ENCODE data around the gene SCD5. TPM values are rescaled to one million over a fixed set of nuclear protein-coding genes. Genes with fewer than 3 reads are reported as not detected.

The SCD5 gene
- total RNA-seq, 2 donors from 2014 or later = 24.0 to 122 TPM

DNA sequence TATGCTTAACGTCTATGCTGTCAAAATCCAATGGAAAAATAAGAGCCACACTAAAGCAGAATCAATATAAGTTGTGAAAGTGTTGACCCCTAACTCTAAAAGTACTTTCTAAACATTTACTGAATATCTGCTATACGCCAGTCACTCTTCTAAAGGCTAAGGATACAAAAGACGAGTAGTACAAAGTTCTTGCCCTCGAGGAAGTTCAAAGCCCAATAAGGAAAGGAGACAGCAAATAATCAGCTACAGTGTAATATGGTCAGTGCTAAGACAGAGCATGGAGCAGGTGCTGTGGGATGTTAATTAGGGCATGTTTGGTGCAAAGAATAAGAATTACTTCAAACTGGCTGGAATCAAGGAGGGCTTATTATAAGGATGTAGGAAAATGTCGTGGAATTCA, 205.2 kb downstream of the SCD5 start:
- Histone ChIP-seq H3K9me3 (no peaks in the 10 kb centered on the region), H3K27me3 (replicated peaks; ENCODE audit: insufficient read depth) (no peaks in the 10 kb centered on the region), H3K36me3 (no peaks in the 10 kb centered on the region), H3K4me3 (no peak overlapping the region), H3K27ac (no peak overlapping the region), H3K4me1 (replicated peaks) (no peaks in the 10 kb centered on the region)
- intact Hi-C loops (cut with DNase I) = no loop called here
- WGBS = 71% methylated on average over 5 of the region's 5 CpGs
- DNase-seq (ENCODE audit: low spot score) = no peak
- TF ChIP-seq POLR2A (IDR thresholded peaks at IDR 0.05) (no peak), POLR2AphosphoS5 (IDR thresholded peaks at IDR 0.05) (no peak)
- TF ChIP-seq, protein P1, sequence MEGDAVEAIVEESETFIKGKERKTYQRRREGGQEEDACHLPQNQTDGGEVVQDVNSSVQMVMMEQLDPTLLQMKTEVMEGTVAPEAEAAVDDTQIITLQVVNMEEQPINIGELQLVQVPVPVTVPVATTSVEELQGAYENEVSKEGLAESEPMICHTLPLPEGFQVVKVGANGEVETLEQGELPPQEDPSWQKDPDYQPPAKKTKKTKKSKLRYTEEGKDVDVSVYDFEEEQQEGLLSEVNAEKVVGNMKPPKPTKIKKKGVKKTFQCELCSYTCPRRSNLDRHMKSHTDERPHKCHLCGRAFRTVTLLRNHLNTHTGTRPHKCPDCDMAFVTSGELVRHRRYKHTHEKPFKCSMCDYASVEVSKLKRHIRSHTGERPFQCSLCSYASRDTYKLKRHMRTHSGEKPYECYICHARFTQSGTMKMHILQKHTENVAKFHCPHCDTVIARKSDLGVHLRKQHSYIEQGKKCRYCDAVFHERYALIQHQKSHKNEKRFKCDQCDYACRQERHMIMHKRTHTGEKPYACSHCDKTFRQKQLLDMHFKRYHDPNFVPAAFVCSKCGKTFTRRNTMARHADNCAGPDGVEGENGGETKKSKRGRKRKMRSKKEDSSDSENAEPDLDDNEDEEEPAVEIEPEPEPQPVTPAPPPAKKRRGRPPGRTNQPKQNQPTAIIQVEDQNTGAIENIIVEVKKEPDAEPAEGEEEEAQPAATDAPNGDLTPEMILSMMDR (IDR thresholded peaks at IDR 0.05) = no peak

DNA sequence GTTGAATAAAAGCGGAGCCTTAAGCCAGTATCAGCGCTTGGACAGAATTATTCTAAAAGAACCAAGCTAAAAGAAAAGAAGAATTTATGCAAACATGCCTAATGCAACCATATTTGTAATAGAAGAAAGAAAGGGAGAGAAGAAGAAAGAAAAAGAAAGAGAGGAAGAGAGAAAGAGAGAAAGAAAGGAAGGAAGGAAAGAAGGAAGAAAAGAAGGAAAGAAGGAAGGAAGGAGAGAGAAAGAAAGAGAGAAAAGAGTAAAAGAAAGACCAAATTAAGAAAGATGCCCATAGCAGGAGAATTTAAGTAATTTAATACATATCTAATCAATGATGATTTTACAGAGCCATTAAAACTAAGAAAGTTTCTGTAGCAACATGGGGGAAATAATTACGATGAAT, 206.0 kb downstream of the SCD5 start:
- H3K27me3 ChIP-seq (replicated peaks; ENCODE audit: insufficient read depth) = no peaks in the 10 kb centered on the region
- intact Hi-C loops (cut with DNase I) = no loop called here
- WGBS = 91% methylated on average over 3 of the region's 3 CpGs

DNA sequence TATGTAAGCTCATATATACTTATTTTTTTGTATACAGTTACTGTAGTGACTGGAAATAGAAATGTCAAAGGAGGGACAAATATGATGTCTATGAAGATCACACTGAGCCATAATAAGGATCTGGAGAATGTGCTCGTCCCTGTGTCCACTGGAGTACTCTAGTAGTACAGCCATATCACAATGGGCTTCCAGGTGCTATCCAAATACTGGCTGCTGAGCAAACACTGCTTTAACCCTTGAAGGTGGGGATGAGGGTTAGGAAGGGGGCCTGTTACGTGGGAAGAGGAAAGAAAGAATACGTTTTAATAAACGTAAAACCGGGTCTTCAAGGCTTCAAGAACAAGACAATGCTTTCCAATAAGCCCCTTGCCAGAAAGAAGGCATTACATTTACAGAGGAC, 207.0 kb downstream of the SCD5 start:
- 60% methylated on average over 5 of the region's 5 CpGs for WGBS
- H3K9me3 ChIP-seq = no peaks in the 10 kb centered on the region
- TF ChIP-seq POLR2A (IDR thresholded peaks at IDR 0.05) = no peak
- TF ChIP-seq, protein P1 (IDR thresholded peaks at IDR 0.05) = no peak
- no peak for TF ChIP-seq POLR2AphosphoS5 (IDR thresholded peaks at IDR 0.05)
- H3K27me3 ChIP-seq (replicated peaks; ENCODE audit: insufficient read depth) = no peaks in the 10 kb centered on the region
- DNase-seq (ENCODE audit: low spot score) = no peak
- H3K27ac ChIP-seq = no peak overlapping the region
- no peaks in the 10 kb centered on the region for H3K4me1 ChIP-seq (replicated peaks)
- intact Hi-C loops (cut with DNase I) = no loop called here
- H3K36me3 ChIP-seq = no peaks in the 10 kb centered on the region
- no peak overlapping the region for H3K4me3 ChIP-seq

More for the DNA sequence above, 206.0 kb downstream of the SCD5 start:
- no peaks in the 10 kb centered on the region for H3K4me1 ChIP-seq (replicated peaks)
- no peak for DNase-seq (ENCODE audit: low spot score)
- H3K36me3 ChIP-seq = no peaks in the 10 kb centered on the region
- TF ChIP-seq, protein P1 (IDR thresholded peaks at IDR 0.05) = no peak
- TF ChIP-seq POLR2A (IDR thresholded peaks at IDR 0.05) = no peak
- TF ChIP-seq POLR2AphosphoS5 (IDR thresholded peaks at IDR 0.05) = no peak
- H3K27ac ChIP-seq = no peak overlapping the region
- H3K9me3 ChIP-seq = no peaks in the 10 kb centered on the region
- no peak overlapping the region for H3K4me3 ChIP-seq

DNA sequence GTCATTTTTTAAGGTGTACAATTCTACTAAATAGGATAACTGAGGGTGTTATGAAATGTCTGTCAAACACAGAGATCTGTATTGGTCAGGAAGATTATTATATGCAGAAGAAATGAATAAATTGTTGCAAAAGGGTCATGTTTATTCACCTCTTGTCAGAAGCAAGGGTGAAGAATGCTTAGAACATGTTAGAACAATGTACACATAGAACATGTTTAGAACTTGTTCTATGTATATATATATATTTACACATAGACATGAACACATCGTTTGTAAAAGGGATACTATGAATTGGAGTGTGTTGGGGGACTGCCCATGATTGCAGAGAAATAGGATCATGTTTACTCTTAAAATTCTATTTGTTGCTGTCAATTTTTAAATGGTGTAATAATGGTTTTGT, 208.8 kb downstream of the SCD5 start:
- no peak for TF ChIP-seq POLR2AphosphoS5 (IDR thresholded peaks at IDR 0.05)
- TF ChIP-seq POLR2A (IDR thresholded peaks at IDR 0.05) = no peak
- TF ChIP-seq, protein P1 (IDR thresholded peaks at IDR 0.05) = no peak
- DNase-seq (ENCODE audit: low spot score) = no peak
- intact Hi-C loops (cut with DNase I) = no loop called here
- H3K4me3 ChIP-seq = no peak overlapping the region
- H3K9me3 ChIP-seq = no peaks in the 10 kb centered on the region
- 40% methylated on average over 1 of the region's 1 CpG for WGBS
- no peaks in the 10 kb centered on the region for H3K36me3 ChIP-seq
- H3K4me1 ChIP-seq (replicated peaks) = no peaks in the 10 kb centered on the region
- H3K27ac ChIP-seq = no peak overlapping the region
- no peaks in the 10 kb centered on the region for H3K27me3 ChIP-seq (replicated peaks; ENCODE audit: insufficient read depth)

DNA sequence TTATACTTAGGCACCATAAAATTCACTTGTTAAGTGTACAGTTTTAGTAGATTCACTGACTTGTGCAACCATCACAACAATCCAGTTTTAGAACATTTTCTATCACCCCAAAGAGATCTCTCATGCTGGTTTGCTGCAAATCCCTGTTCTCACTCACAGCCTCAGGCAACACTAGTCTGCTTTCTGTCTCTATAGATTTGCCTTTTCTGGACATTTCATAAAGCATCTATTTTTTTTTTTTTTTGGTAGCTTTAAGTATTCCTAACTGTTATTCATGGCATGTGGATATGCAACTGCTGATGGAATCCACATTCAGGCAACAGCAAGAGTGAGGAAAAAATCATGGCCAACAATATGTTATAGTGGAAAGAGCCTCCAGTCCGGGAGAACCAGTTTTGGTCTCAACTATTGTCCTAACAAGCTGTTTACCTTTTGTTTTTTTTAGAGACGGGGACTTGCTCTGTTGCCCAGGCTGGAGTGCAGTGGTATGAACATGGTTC, 209.8 kb downstream of the SCD5 start:
- no peaks in the 10 kb centered on the region for H3K36me3 ChIP-seq
- no peak for DNase-seq (ENCODE audit: low spot score)
- no peak overlapping the region for H3K27ac ChIP-seq
- no peaks in the 10 kb centered on the region for H3K27me3 ChIP-seq (replicated peaks; ENCODE audit: insufficient read depth)
- intact Hi-C loops (cut with DNase I) = no loop called here
- 50% methylated on average over 2 of the region's 2 CpGs for WGBS
- TF ChIP-seq POLR2AphosphoS5 (IDR thresholded peaks at IDR 0.05) = no peak
- TF ChIP-seq, protein P1 (IDR thresholded peaks at IDR 0.05) = no peak
- no peak for TF ChIP-seq POLR2A (IDR thresholded peaks at IDR 0.05)
- H3K4me1 ChIP-seq (replicated peaks) = no peaks in the 10 kb centered on the region
- H3K4me3 ChIP-seq = no peak overlapping the region
- H3K9me3 ChIP-seq = no peaks in the 10 kb centered on the region

All from prostate gland (tissue), 2 donors.